Keratinocyte (primary cell): Measurements from ENCODE around the gene LIME1. TPM values are rescaled to one million over a fixed set of nuclear protein-coding genes. Genes with fewer than 3 reads are reported as not detected.
A peak's percentile ranks its signal among the peaks of the same experiment; 100 is the strongest.

Experiments used
- DNase-seq: peaks from one replicate; pipeline ENCODE4 v3.0.0-alpha.2; 2011; ENCODE audit warnings: low read depth, missing footprints, low spot score
- FAIRE-seq: peaks from 2 replicates; lab custom pipeline; 2011; peaks lifted over from hg19 to GRCh38; lab: Jason Lieb, UNC
- H2AFZ ChIP-seq: 2 replicates; pipeline ENCODE4 v1.6.0; 2012; ENCODE audit warnings: low read length, control low read depth, inconsistent platforms; ENCODE audit not compliant: control insufficient read depth
- H3K27ac ChIP-seq: 2 replicates; pipeline ENCODE4 v1.5.1; 2011; ENCODE audit warnings: low read length; ENCODE audit not compliant: control insufficient read depth, insufficient read depth
- H3K27me3 ChIP-seq: 3 replicates; pipeline ENCODE4 v1.6.0; 2011; ENCODE audit warnings: low read length; ENCODE audit not compliant: control insufficient read depth, insufficient read depth; ENCODE audit errors: extremely low read depth
- H3K36me3 ChIP-seq, 2 experiments: 2 replicates in 1 of 2; 3 replicates in 1 of 2; pipeline ENCODE4 v1.5.1; 2011; ENCODE audit warnings: low read length in 2 of 2, mild to moderate bottlenecking in 1 of 2; ENCODE audit not compliant: control insufficient read depth in 2 of 2, insufficient read depth in 2 of 2; ENCODE audit errors: extremely low read depth in 1 of 2
- H3K4me1 ChIP-seq: 3 replicates; pipeline ENCODE4 v1.5.1; 2011; ENCODE audit warnings: low read length; ENCODE audit not compliant: control insufficient read depth, insufficient read depth; ENCODE audit errors: extremely low read depth
- H3K4me2 ChIP-seq: 3 replicates; pipeline ENCODE4 v1.6.0; 2011; ENCODE audit warnings: low read depth, low read length; ENCODE audit not compliant: control insufficient read depth, insufficient read depth; ENCODE audit errors: extremely low read depth
- H3K4me3 ChIP-seq, 3 experiments: fragments of 200-600 bp in 1 of 3; sonication (generic) in 1 of 3; 2 replicates in 2 of 3; 3 replicates in 1 of 3; pipeline ENCODE4 v1.5.1; 2011 to 2016; ENCODE audit warnings: low read length in 3 of 3, mild to moderate bottlenecking in 3 of 3, control low read depth in 2 of 3, inconsistent platforms in 1 of 3, low read depth in 1 of 3, mixed read lengths in 1 of 3, mixed run types in 1 of 3, moderate library complexity in 1 of 3; ENCODE audit not compliant: control insufficient read depth in 2 of 3, insufficient read depth in 2 of 3; ENCODE audit errors: extremely low read depth in 1 of 3
- H3K79me2 ChIP-seq: 2 replicates; pipeline ENCODE4 v1.6.0; 2012; ENCODE audit warnings: low read length; ENCODE audit not compliant: control insufficient read depth, insufficient read depth
- H3K9ac ChIP-seq: 3 replicates; pipeline ENCODE4 v1.6.0; 2011; ENCODE audit warnings: low read length; ENCODE audit not compliant: control insufficient read depth, insufficient read depth; ENCODE audit errors: extremely low read depth
- H3K9me1 ChIP-seq: 3 replicates; pipeline ENCODE4 v1.6.0; 2011; ENCODE audit warnings: low read length; ENCODE audit not compliant: control insufficient read depth, insufficient read depth; ENCODE audit errors: extremely low read depth
- H3K9me3 ChIP-seq: 2 replicates; pipeline ENCODE4 v1.5.1; 2012; ENCODE audit warnings: low read depth, low read length; ENCODE audit not compliant: control insufficient read depth
- H4K20me1 ChIP-seq: 3 replicates; pipeline ENCODE4 v1.6.0; 2011; ENCODE audit warnings: low read length; ENCODE audit not compliant: control insufficient read depth, insufficient read depth; ENCODE audit errors: extremely low read depth
- CTCF ChIP-seq, 3 experiments: IDR thresholded peaks in 1 of 3; conservative IDR thresholded peaks in 1 of 3; optimal IDR thresholded peaks in 1 of 3; 2 replicates in 2 of 3; 3 replicates in 1 of 3; pipeline versions ENCODE3 to v1.5.1; 2011; ENCODE audit warnings: low read length in 3 of 3, mild to moderate bottlenecking in 3 of 3, moderate library complexity in 2 of 3, control low read depth in 1 of 3, inconsistent platforms in 1 of 3; ENCODE audit not compliant: insufficient read depth in 2 of 3; ENCODE audit errors: extremely low read depth in 1 of 3
- EZH2 ChIP-seq: IDR thresholded peaks from one replicate; pipeline ENCODE4 v1.6.1; 2012; ENCODE audit warnings: inconsistent platforms, mild to moderate bottlenecking, low read length, moderate library complexity
- dilution Hi-C: fragments of 300-500 bp; cut with MboI; formaldehyde crosslinking; loops from one replicate; pipeline ENCODE4 v1.7.0; 2020; ENCODE audit warnings: low sequenced_read_pairs; ENCODE audit not compliant: extremely low pct_ligation_motif_present
- polyA plus RNA-seq, 5 experiments: library from polyadenylated mRNA; depleted of rRNA in 3 of 5; stranded (reverse) in 3 of 5; stranded (forward) in 1 of 5; unstranded in 1 of 5; fragments of >200 nt; gene quantifications; 1 replicate in 1 of 5; 2 replicates in 3 of 5; 3 replicates in 1 of 5; pipeline versions ENCODE4 v1.2.1 to v1.2.3, GENCODE V29; 2011 to 2012; ENCODE audit warnings: missing spikeins in 2 of 5, low read depth in 1 of 5, low replicate concordance in 1 of 5

Gene LIME1
- polyA plus RNA-seq, 1 donor (not counting 4 experiments of a cell fraction or from before 2014, with no cell fraction given): 0.75 TPM

GRCh38 chr20:63698739-63699465 is 37.6 kb upstream of the LIME1 start:
- peak; percentile 53 for FAIRE-seq
- H3K4me1 ChIP-seq: peaks cover 45% of the 10 kb centered on the region
- H4K20me1 ChIP-seq: no peaks in the 10 kb centered on the region
- H3K27ac ChIP-seq: peak overlapping the region; percentile 84
- no peaks in the 10 kb centered on the region for H3K9me3 ChIP-seq
- no peak for TF ChIP-seq EZH2
- H3K4me2 ChIP-seq: peak overlapping the region; percentile 99
- dilution Hi-C loops: no loop called here
- no peaks in the 10 kb centered on the region for H3K27me3 ChIP-seq
- H3K9me1 ChIP-seq: no peaks in the 10 kb centered on the region
- peaks cover 5 to 11% of the 10 kb centered on the region in 2 experiments for H3K36me3 ChIP-seq
- peaks cover 16% of the 10 kb centered on the region for H3K79me2 ChIP-seq
- peak; percentile 79 for DNase-seq
- no peak overlapping the region for H2AFZ ChIP-seq
- peak overlapping the region; percentile 55 to 92 (median 79) for H3K4me3 ChIP-seq
- peak overlapping the region; percentile 72 for H3K9ac ChIP-seq

GRCh38 chr20:63699466-63700198 is 36.8 kb upstream of the LIME1 start:
- Histone ChIP-seq H3K36me3 (peaks cover 9 to 14% of the 10 kb centered on the region in 2 experiments), H4K20me1 (no peaks in the 10 kb centered on the region), H3K9me1 (no peaks in the 10 kb centered on the region), H3K27me3 (no peaks in the 10 kb centered on the region), H3K9ac (peak overlapping the region; percentile 72), H3K4me2 (peak overlapping the region; percentile 99), H3K4me3 (peak overlapping the region in 1 of 3 experiments; percentile 3), H3K27ac (peak overlapping the region; percentile 84), H3K4me1 (peaks cover 43% of the 10 kb centered on the region), H3K9me3 (no peaks in the 10 kb centered on the region), H2AFZ (no peak overlapping the region), H3K79me2 (peaks cover 17% of the 10 kb centered on the region)
- no peak for FAIRE-seq
- TF ChIP-seq EZH2: no peak
- TF ChIP-seq CTCF (optimal IDR thresholded peaks at IDR 0.05 in 1 of 3, IDR thresholded peaks at IDR 0.05 in 1 of 3, conservative IDR thresholded peaks at IDR 0.05 in 1 of 3; ENCODE audit: extremely low read depth in 1 of 3, insufficient read depth in 2 of 3, low read length in 3 of 3): no peak
- no peak for DNase-seq
- dilution Hi-C loops: no loop called here
